HuH-7 (cell line): ENCODE measurements around the gene VEZT.
A peak's percentile ranks its signal among the peaks of the same experiment; 100 is the strongest.
"Not testable (repeated sequence)": the region's sequence is repeated elsewhere in the genome, so short reads cannot be mapped to it uniquely, and the experiment has no call there.

ENCODE experiments used
- DNase-seq: peaks from one replicate; pipeline ENCODE4 v3.0.0; 2011; ENCODE audit warnings: low spot score

Gene VEZT

GRCh38 chr12:95217377-95218149, at the start of gene VEZT, which contains the start of gene FGD6:
Gene VEZT (plus strand): TSS chr12:95217807. CDS start chr12:95217851, 44 bp downstream.
Gene FGD6 (minus strand): TSS chr12:95217467. CDS start chr12:95217240, 227 bp downstream.
- DNase-seq, result peak; percentile 94

GRCh38 chr12:95168746-95169145, 48.9 kb upstream of the VEZT start:
- no peak for DNase-seq

GRCh38 chr12:95169368-95169767, 48.2 kb upstream of the VEZT start:
- DNase-seq, result peak; percentile 38

- no peak for DNase-seq
Observed at GRCh38 chr12:95173392-95174251, 44.0 kb upstream of the VEZT start.

- DNase-seq, result no peak
Observed at GRCh38 chr12:95177201-95177768, 40.3 kb upstream of the VEZT start.

GRCh38 chr12:95178136-95178535, 39.5 kb upstream of the VEZT start:
- no peak for DNase-seq

GRCh38 chr12:95179011-95179410, 38.6 kb upstream of the VEZT start:
- no peak for DNase-seq

GRCh38 chr12:95181103-95181502, 36.5 kb upstream of the VEZT start:
- DNase-seq, result no peak

GRCh38 chr12:95182868-95183415, 34.7 kb upstream of the VEZT start:
- no peak for DNase-seq

GRCh38 chr12:95184121-95184520, 33.5 kb upstream of the VEZT start:
- DNase-seq, result no peak

GRCh38 chr12:95185072-95185471, 32.5 kb upstream of the VEZT start:
- DNase-seq, result no peak

GRCh38 chr12:95185854-95186253, 31.8 kb upstream of the VEZT start:
- DNase-seq, result no peak

- DNase-seq, result no peak
Observed at GRCh38 chr12:95187865-95188415, 29.7 kb upstream of the VEZT start.

GRCh38 chr12:95191060-95191696, 26.4 kb upstream of the VEZT start:
- DNase-seq, result no peak

- no peak for DNase-seq
Observed at GRCh38 chr12:95192271-95192670, 25.3 kb upstream of the VEZT start.

- no peak for DNase-seq
Observed at GRCh38 chr12:95193139-95193538, 24.5 kb upstream of the VEZT start.

- DNase-seq, result no peak
Observed at GRCh38 chr12:95195122-95195521, 22.5 kb upstream of the VEZT start.

- DNase-seq, result not testable (repeated sequence)
Observed at GRCh38 chr12:95196875-95197569, 20.6 kb upstream of the VEZT start.

- no peak for DNase-seq
Observed at GRCh38 chr12:95197636-95198035, 20.0 kb upstream of the VEZT start.

GRCh38 chr12:95198914-95199313, 18.7 kb upstream of the VEZT start:
- no peak for DNase-seq
